ENCODE measurements around the gene RYR2. TPM values are rescaled to one million over a fixed set of nuclear protein-coding genes. Genes with fewer than 3 reads are reported as not detected.

Gene RYR2
- total RNA-seq, 2 experiments from 2014 or later = not detected

GRCh38 chr1:237191403-237191802, 149.4 kb downstream of the RYR2 start:
- H3K9me3 ChIP-seq (ENCODE audit: low read length) = no peaks in the 10 kb centered on the region
- TF ChIP-seq EZH2phosphoT487 (IDR thresholded peaks at IDR 0.05; ENCODE audit: borderline replicate concordance, low read depth, low read length) (no peak), CTCF (conservative IDR thresholded peaks at IDR 0.05; ENCODE audit: low read length) (no peak)
- H3K27ac ChIP-seq (ENCODE audit: low read depth, low read length, poor library complexity, severe bottlenecking) = no peak overlapping the region
- ChIA-PET POLR2A (interaction anchor here (0.8 kb wide), 1 partner anchor 562 kb away, joined by 3 read pairs; no protein-coding TSS in a partner anchor), CTCF (ENCODE audit: unreplicated experiment) (no interaction called here)
- DNase-seq (ENCODE audit: low spot score) = no peak
- no peak overlapping the region for H3K4me2 ChIP-seq (ENCODE audit: low read length)
- no TSS peak for BruUV-seq (replicated peaks)
- H3K36me3 ChIP-seq (ENCODE audit: insufficient read depth, low read length) = no peaks in the 10 kb centered on the region
- H3K4me3 ChIP-seq (ENCODE audit: low read depth, low read length, poor library complexity, severe bottlenecking) = no peak overlapping the region
- H3K4me1 ChIP-seq (ENCODE audit: insufficient read depth, low read length, poor library complexity, severe bottlenecking) = no peaks in the 10 kb centered on the region
- no peaks in the 10 kb centered on the region for H3K79me2 ChIP-seq (ENCODE audit: insufficient read depth, low read depth, low read length)
- no peak overlapping the region for H2AFZ ChIP-seq (ENCODE audit: low read length)
- intact Hi-C loops (cut with micrococcal nuclease; ENCODE audit: unreplicated experiment) = no loop called here
- no peaks in the 10 kb centered on the region for H4K20me1 ChIP-seq (ENCODE audit: insufficient read depth, low read length)
- no peaks in the 10 kb centered on the region for H3K9me2 ChIP-seq (ENCODE audit: insufficient read depth, low read length)

GRCh38 chr1:237197470-237198425, 155.8 kb downstream of the RYR2 start:
- Histone ChIP-seq H3K79me2 (ENCODE audit: insufficient read depth, low read depth, low read length) (no peaks in the 10 kb centered on the region), H3K4me2 (ENCODE audit: low read length) (no peak overlapping the region), H3K9me2 (ENCODE audit: insufficient read depth, low read length) (no peaks in the 10 kb centered on the region), H3K4me3 (ENCODE audit: low read depth, low read length, poor library complexity, severe bottlenecking) (no peak overlapping the region), H3K36me3 (ENCODE audit: insufficient read depth, low read length) (no peaks in the 10 kb centered on the region), H4K20me1 (ENCODE audit: insufficient read depth, low read length) (no peaks in the 10 kb centered on the region), H2AFZ (ENCODE audit: low read length) (no peak overlapping the region), H3K9me3 (ENCODE audit: low read length) (no peaks in the 10 kb centered on the region), H3K27ac (ENCODE audit: low read depth, low read length, poor library complexity, severe bottlenecking) (no peak overlapping the region), H3K4me1 (ENCODE audit: insufficient read depth, low read length, poor library complexity, severe bottlenecking) (no peaks in the 10 kb centered on the region)
- no peak for DNase-seq (ENCODE audit: low spot score)
- TF ChIP-seq EZH2phosphoT487 (IDR thresholded peaks at IDR 0.05; ENCODE audit: borderline replicate concordance, low read depth, low read length) (no peak), CTCF (conservative IDR thresholded peaks at IDR 0.05; ENCODE audit: low read length) (no peak)
- POLR2A ChIA-PET = interaction anchor here (0.5 kb wide), 1 partner anchor 1903 kb away, joined by 3 read pairs; no protein-coding TSS in a partner anchor
- CTCF ChIA-PET (ENCODE audit: unreplicated experiment) = no interaction called here
- BruUV-seq (replicated peaks) = no TSS peak
- intact Hi-C loops (cut with micrococcal nuclease; ENCODE audit: unreplicated experiment) = no loop called here

- ChIA-PET CTCF (ENCODE audit: unreplicated experiment) (no interaction called here), POLR2A (no interaction called here)
- H3K79me2 ChIP-seq (ENCODE audit: insufficient read depth, low read depth, low read length) = no peaks in the 10 kb centered on the region
- no peaks in the 10 kb centered on the region for H3K9me2 ChIP-seq (ENCODE audit: insufficient read depth, low read length)
- H3K4me3 ChIP-seq (ENCODE audit: low read depth, low read length, poor library complexity, severe bottlenecking) = no peak overlapping the region
- TF ChIP-seq CTCF (conservative IDR thresholded peaks at IDR 0.05; ENCODE audit: low read length) = no peak
- no peak for TF ChIP-seq EZH2phosphoT487 (IDR thresholded peaks at IDR 0.05; ENCODE audit: borderline replicate concordance, low read depth, low read length)
- H2AFZ ChIP-seq (ENCODE audit: low read length) = no peak overlapping the region
- no peaks in the 10 kb centered on the region for H3K4me1 ChIP-seq (ENCODE audit: insufficient read depth, low read length, poor library complexity, severe bottlenecking)
- no peaks in the 10 kb centered on the region for H3K36me3 ChIP-seq (ENCODE audit: insufficient read depth, low read length)
- DNase-seq (ENCODE audit: low spot score) = no peak
- intact Hi-C loops (cut with micrococcal nuclease; ENCODE audit: unreplicated experiment) = no loop called here
- no TSS peak for BruUV-seq (replicated peaks)
- no peak overlapping the region for H3K4me2 ChIP-seq (ENCODE audit: low read length)
- no peaks in the 10 kb centered on the region for H4K20me1 ChIP-seq (ENCODE audit: insufficient read depth, low read length)
- H3K27ac ChIP-seq (ENCODE audit: low read depth, low read length, poor library complexity, severe bottlenecking) = no peak overlapping the region
- H3K9me3 ChIP-seq (ENCODE audit: low read length) = no peaks in the 10 kb centered on the region
These were observed 157.0 kb downstream of the RYR2 start for GRCh38 chr1:237199026-237199425.
